NT2/D1 (cell line): Measurements from ENCODE around the gene FGF3.

Experiments used
- SUZ12 ChIP-seq: IDR thresholded peaks from 2 replicates; pipeline ENCODE4 v1.6.1; 2011; ENCODE audit not compliant: insufficient read length, insufficient read depth; ENCODE audit errors: extremely low read depth
- YY1 ChIP-seq: IDR thresholded peaks from 2 replicates; pipeline ENCODE4 v1.6.1; 2011; ENCODE audit not compliant: insufficient read length, insufficient read depth

GRCh38 chr11:69814411-69814810 lies 4.8 kb downstream of the FGF3 start:
- TF ChIP-seq SUZ12 (no peak), YY1 (no peak)
